Measurements from ENCODE around the gene ADGRB3. TPM values are rescaled to one million over a fixed set of nuclear protein-coding genes. Genes with fewer than 3 reads are reported as not detected.

The ADGRB3 gene
- total and polyA plus RNA-seq, 4 donors = 0.21 to 2.3 (median 0.48) TPM

GRCh38 chr6:68891419-68891818, 256.3 kb downstream of the ADGRB3 start:
- Histone ChIP-seq H3K9me3 (ENCODE audit: control insufficient read depth in 4 of 4, low read length in 3 of 4) (no peaks in the 10 kb centered on the region), H3K36me3 (ENCODE audit: control insufficient read depth in 4 of 4, insufficient read depth in 3 of 4, low read depth in 1 of 4, low read length in 3 of 4) (no peaks in the 10 kb centered on the region), H3K9ac (ENCODE audit: low read depth in 1 of 2, low read length in 2 of 2) (no peak overlapping the region), H3K27me3 (ENCODE audit: control insufficient read depth in 4 of 4, insufficient read depth in 4 of 4, low read length in 3 of 4) (no peaks in the 10 kb centered on the region), H3K4me3 (ENCODE audit: low read depth in 1 of 3, low read length in 3 of 3) (no peak overlapping the region), H3K27ac (ENCODE audit: low read depth in 1 of 2, low read length in 2 of 2) (no peak overlapping the region), H3K4me1 (ENCODE audit: control insufficient read depth in 4 of 4, insufficient read depth in 4 of 4, low read length in 3 of 4) (no peaks in the 10 kb centered on the region)
- TF ChIP-seq YY1 (IDR thresholded peaks at IDR 0.05) = no peak
- TF ChIP-seq EGR1 (IDR thresholded peaks at IDR 0.05; ENCODE audit: low read depth in 2 of 2) = no peak
- no peak for TF ChIP-seq TAF1 (conservative IDR thresholded peaks at IDR 0.05)
- no peak for TF ChIP-seq FOXA2 (IDR thresholded peaks at IDR 0.05)
- TF ChIP-seq FOXA1 (IDR thresholded peaks at IDR 0.05) = no peak
- TF ChIP-seq MAX (IDR thresholded peaks at IDR 0.05) = no peak
- TF ChIP-seq RAD21 (IDR thresholded peaks at IDR 0.05) = no peak
- no peak for TF ChIP-seq ATF3 (IDR thresholded peaks at IDR 0.05)
- TF ChIP-seq CTCF (IDR thresholded peaks at IDR 0.05; ENCODE audit: low read depth, low read length, missing input control) = no peak
- no peak for TF ChIP-seq HNF4A (conservative IDR thresholded peaks at IDR 0.05)
- no peak for DNase-seq (ENCODE audit: low spot score)

- no peaks in the 10 kb centered on the region for H3K27me3 ChIP-seq (ENCODE audit: control insufficient read depth in 4 of 4, insufficient read depth in 4 of 4, low read length in 3 of 4)
- no peaks in the 10 kb centered on the region for H3K36me3 ChIP-seq (ENCODE audit: control insufficient read depth in 4 of 4, insufficient read depth in 3 of 4, low read depth in 1 of 4, low read length in 3 of 4)
- WGBS = 81% methylated on average over 3 of the region's 3 CpGs
- H3K27ac ChIP-seq (ENCODE audit: low read depth in 1 of 2, low read length in 2 of 2) = no peak overlapping the region
- H3K9me3 ChIP-seq (ENCODE audit: control insufficient read depth in 4 of 4, low read length in 3 of 4) = no peaks in the 10 kb centered on the region
- no peak for DNase-seq (ENCODE audit: low spot score)
- no peak for TF ChIP-seq SP1 (IDR thresholded peaks at IDR 0.05)
- TF ChIP-seq FOXA1 (IDR thresholded peaks at IDR 0.05) = no peak
- no peak for TF ChIP-seq FOXA2 (IDR thresholded peaks at IDR 0.05)
- TF ChIP-seq TAF1 (conservative IDR thresholded peaks at IDR 0.05) = no peak
- TF ChIP-seq RXRA (IDR thresholded peaks at IDR 0.05) = no peak
- TF ChIP-seq ATF3 (IDR thresholded peaks at IDR 0.05) = no peak
- TF ChIP-seq GABPA (IDR thresholded peaks at IDR 0.05 in 1 of 2, conservative IDR thresholded peaks at IDR 0.05 in 1 of 2) = no peak
- TF ChIP-seq MAX (IDR thresholded peaks at IDR 0.05) = no peak
- no peak for TF ChIP-seq NR2F2 (IDR thresholded peaks at IDR 0.05)
- no peak overlapping the region for H3K9ac ChIP-seq (ENCODE audit: low read depth in 1 of 2, low read length in 2 of 2)
- no peaks in the 10 kb centered on the region for H3K4me1 ChIP-seq (ENCODE audit: control insufficient read depth in 4 of 4, insufficient read depth in 4 of 4, low read length in 3 of 4)
- no peak overlapping the region for H3K4me3 ChIP-seq (ENCODE audit: low read depth in 1 of 3, low read length in 3 of 3)
Measured at GRCh38 chr6:68892452-68892851, 257.4 kb downstream of the ADGRB3 start.

- Histone ChIP-seq H3K36me3 (ENCODE audit: control insufficient read depth in 4 of 4, insufficient read depth in 3 of 4, low read depth in 1 of 4, low read length in 3 of 4) (no peaks in the 10 kb centered on the region), H3K27ac (ENCODE audit: low read depth in 1 of 2, low read length in 2 of 2) (no peak overlapping the region), H3K4me1 (ENCODE audit: control insufficient read depth in 4 of 4, insufficient read depth in 4 of 4, low read length in 3 of 4) (no peaks in the 10 kb centered on the region), H3K27me3 (ENCODE audit: control insufficient read depth in 4 of 4, insufficient read depth in 4 of 4, low read length in 3 of 4) (no peaks in the 10 kb centered on the region), H3K9me3 (ENCODE audit: control insufficient read depth in 4 of 4, low read length in 3 of 4) (no peaks in the 10 kb centered on the region), H3K4me3 (ENCODE audit: low read depth in 1 of 3, low read length in 3 of 3) (no peak overlapping the region), H3K9ac (ENCODE audit: low read depth in 1 of 2, low read length in 2 of 2) (no peak overlapping the region)
- TF ChIP-seq CTCF (IDR thresholded peaks at IDR 0.05; ENCODE audit: low read depth, low read length, missing input control) = no peak
- TF ChIP-seq JUND (IDR thresholded peaks at IDR 0.05) = no peak
- no peak for TF ChIP-seq ZBTB33 (IDR thresholded peaks at IDR 0.05)
- TF ChIP-seq FOXA2 (IDR thresholded peaks at IDR 0.05) = no peak
- TF ChIP-seq RAD21 (IDR thresholded peaks at IDR 0.05) = no peak
- no peak for TF ChIP-seq ATF3 (IDR thresholded peaks at IDR 0.05)
- TF ChIP-seq HNF4G (IDR thresholded peaks at IDR 0.05) = no peak
- TF ChIP-seq NR2F2 (IDR thresholded peaks at IDR 0.05) = no peak
- no peak for TF ChIP-seq HNF4A (conservative IDR thresholded peaks at IDR 0.05)
- no peak for TF ChIP-seq SP1 (IDR thresholded peaks at IDR 0.05)
- no peak for TF ChIP-seq GABPA (IDR thresholded peaks at IDR 0.05 in 1 of 2, conservative IDR thresholded peaks at IDR 0.05 in 1 of 2)
- TF ChIP-seq EGR1 (IDR thresholded peaks at IDR 0.05; ENCODE audit: low read depth in 2 of 2) = no peak
- TF ChIP-seq FOXA1 (IDR thresholded peaks at IDR 0.05) = no peak
- TF ChIP-seq RXRA (IDR thresholded peaks at IDR 0.05) = no peak
- TF ChIP-seq YY1 (IDR thresholded peaks at IDR 0.05) = no peak
- no peak for DNase-seq (ENCODE audit: low spot score)
- WGBS = 36% methylated on average over 1 of the region's 1 CpG
Measured at GRCh38 chr6:68895929-68896328, 260.8 kb downstream of the ADGRB3 start.
